NAMALWA (cell line): ENCODE results near the gene COA3.
A peak's percentile ranks its signal among the peaks of the same experiment; 100 is the strongest.
"Not testable (repeated sequence)": the region's sequence is repeated elsewhere in the genome, so short reads cannot be mapped to it uniquely, and the experiment has no call there.

ENCODE experiments used
- DNase-seq: peaks from one replicate; pipeline ENCODE4 v3.0.0-alpha.2; 2015; ENCODE audit warnings: low spot score

Gene COA3

DNA sequence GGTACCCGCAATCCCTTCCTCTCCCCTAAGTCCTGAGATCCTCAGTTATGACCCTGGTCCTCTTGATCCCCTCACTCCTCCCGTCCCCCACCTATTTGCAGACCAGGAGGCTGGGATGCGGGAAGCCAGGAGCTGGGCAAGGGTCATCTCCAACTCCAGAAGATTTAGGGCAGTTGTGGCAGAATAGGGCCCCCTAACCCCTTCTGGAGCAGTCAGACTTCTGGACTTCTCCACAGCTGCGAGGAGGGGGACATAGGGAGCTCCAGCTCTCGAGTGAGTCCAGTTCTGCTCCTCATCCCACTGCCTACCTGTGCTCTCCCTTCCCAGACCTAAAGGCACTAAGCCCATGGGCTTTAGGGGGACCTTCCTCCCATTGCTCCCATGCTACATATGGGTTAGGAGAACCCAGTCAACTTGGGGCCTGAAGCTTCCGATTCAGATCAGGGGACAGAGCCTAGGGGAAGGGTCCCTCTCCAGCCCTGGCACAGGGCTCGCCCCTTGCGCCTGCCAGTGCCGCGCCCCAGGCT is 16.8 kb downstream of the COA3 start:
- no peak for DNase-seq

DNA sequence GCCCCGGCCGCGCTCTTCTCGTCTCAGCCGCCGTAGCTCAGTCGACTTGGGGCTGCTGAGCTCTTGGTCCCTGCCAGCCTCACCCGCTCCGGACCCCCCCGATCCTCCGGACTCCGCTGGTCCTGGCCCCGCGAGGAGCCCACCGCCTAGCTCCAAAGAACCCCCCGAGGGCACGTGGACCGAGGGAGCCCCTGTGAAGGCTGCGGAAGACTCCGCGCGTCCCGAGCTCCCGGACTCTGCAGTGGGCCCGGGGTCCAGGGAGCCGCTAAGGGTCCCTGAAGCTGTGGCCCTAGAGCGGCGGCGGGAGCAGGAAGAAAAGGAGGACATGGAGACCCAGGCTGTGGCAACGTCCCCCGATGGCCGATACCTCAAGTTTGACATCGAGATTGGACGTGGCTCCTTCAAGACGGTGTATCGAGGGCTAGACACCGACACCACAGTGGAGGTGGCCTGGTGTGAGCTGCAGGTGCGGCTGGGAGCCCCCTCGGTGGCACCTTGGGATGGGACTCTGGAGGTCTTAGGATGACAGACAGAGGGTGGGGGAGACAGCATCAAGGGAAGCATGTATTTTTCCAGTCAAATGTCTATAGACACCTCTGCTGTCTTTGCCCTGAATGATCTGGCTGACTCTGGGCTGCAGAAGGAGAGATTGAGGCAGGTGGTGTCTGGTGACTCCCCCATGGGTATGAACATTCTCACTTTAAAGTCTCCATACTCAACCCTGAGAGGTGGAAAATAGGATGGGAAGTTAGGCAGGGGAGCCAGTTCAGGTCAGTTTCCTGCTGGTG is 17.5 kb downstream of the COA3 start:
- no peak for DNase-seq

DNA sequence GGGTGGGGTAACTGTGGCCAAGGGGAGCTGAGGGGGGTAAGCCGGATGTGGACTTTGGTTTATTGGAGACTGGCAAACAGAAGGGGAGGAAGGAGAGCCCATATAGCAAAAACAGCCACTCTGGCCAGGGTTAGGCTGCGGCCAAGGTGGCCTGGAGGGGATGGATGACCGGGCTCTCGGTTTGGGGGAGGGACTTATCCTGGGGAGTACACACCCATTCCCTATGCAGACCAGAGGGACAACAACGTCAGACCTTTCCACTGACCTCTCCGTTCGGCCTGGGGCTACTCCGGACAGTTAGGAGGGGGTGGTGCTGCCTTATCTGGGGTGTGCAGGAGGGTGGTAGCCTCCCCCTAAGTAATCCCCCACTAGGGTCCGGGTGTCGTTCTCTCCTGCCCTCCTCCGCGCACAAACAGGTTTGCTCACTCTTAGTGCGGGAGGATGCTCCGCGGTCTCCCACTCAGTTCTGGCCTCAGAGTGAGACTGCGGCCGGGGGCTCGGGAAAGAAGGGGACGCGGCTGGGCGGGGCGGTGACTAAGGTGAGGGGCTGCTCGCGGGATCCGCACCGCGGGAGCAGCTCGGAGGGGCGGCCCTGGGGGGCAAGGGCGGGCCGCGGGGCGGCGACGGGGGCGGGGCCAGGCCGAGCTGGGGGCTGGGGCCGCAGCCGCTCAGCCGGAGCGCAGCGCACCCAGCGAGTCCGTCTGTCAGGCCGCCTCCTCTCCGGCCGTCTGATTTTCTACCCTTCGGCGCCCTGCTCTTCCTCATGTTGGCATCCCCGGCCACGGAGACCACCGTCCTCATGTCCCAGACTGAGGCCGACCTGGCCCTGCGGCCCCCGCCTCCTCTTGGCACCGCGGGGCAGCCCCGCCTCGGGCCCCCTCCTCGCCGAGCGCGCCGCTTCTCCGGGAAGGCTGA is 18.3 kb downstream of the COA3 start, which contains the start of gene WNK4:
TSS of gene WNK4 (plus strand) at position 675 of the 915 bp plus-strand sequence. CDS start at position 764, 89 bp downstream.
- no peak for DNase-seq

DNA sequence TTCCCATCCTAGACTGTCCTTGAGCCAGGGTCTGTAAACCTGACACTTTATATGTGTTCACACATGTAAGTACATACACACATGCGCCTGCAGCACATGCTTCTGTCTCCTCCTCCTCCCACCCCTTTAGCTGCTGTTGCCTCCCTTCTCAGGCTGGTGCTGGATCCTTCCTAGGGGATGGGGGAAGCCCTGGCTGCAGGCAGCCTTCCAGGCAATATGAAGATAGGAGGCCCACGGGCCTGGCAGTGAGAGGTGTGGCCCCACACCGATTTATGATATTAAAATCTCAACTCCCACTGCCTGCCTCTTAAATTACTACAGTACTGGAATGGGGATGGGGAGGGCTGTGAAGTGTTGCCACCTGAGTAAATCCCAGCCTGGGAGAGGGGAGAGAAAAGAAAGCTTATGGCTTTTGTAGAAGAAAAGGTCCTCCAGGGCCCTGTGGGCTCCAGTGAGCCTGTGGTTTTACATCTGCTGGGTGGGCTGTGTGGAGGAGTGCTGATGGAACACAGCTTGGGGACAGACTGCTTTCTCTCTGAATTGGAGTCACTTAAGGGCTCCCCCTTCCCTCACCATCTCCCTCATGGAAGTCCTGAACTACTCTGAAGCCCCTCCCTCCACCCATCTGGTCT is 19.1 kb downstream of the COA3 start:
- DNase-seq: no peak

DNA sequence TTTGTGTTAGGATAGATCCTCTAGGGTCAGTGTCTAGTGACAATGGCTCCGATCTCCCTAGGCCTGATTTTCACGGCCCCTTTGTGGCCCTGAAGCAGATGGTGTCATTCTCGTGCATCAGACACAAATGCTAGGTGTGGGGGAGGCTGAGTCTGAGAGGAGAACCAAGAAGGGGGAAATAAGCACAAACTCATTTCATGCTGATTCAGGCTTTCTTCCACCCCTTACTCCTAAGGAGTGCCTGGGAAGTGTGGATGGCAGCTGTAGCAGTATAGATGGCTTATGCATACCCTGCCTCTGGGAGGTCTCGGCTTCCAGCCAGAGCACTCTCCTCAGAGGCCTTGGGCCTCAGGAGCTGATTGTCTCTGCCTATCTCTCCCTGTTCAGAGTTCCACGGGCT is 19.9 kb downstream of the COA3 start:
- DNase-seq: no peak

DNA sequence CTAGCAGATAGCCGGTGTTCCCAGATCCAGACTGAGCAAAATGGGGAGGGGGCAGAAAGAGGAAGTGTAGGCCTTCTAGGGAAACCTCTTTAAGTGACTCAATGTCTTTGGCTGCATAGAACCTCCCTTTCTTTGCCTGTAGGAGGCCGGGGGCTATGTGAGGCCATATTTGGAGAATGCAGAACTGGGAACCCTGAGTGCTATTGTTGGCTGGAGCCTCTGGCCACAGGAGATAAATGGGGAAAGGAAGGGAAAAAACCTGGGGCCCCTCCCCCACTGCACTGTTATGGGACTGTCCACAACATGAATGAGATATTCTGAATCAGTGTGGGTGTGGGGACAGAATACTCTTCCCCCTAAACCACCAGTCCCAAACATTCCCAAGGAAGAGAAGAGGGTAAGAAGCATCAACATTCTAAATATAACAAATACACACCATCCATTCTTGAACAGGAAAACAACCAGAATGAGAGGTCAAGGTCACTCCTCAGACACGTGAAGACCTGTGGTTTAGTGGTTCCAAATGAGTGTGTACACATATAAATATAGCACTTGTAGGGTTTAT is 22.9 kb downstream of the COA3 start:
- DNase-seq: peak; percentile 44

DNA sequence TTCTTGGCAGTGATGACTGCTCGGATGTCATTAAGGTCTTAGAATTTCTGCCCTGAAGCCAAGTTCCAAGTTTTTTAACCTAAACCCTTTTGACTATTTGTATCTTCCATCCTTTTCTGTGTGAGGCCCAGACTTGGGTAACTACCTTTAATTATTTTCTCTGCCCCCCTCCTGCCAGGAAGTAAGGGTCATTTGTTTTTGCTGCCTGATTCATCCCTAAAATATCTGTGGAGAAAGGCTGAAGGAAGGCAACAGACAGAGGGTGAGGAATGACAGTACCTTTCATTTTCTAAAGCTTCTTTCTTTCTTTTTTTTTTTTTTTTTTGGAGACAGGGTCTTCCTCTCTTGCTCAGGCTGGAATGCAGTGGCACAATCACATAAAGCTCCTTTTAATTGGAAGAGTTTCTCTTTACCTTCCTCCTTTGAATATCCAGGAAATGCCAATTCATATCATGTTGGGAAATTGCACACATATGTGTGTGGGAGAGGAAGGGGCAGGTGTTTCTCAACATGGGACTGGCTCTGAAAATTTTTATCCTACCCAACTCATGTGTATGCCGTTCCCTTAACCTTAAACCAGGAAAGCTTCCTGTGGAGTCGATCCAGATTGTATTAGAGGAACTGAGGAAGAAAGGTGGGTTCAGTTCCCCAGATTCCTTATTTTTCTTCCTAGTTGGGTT is 24.3 kb downstream of the COA3 start:
- no peak for DNase-seq

DNA sequence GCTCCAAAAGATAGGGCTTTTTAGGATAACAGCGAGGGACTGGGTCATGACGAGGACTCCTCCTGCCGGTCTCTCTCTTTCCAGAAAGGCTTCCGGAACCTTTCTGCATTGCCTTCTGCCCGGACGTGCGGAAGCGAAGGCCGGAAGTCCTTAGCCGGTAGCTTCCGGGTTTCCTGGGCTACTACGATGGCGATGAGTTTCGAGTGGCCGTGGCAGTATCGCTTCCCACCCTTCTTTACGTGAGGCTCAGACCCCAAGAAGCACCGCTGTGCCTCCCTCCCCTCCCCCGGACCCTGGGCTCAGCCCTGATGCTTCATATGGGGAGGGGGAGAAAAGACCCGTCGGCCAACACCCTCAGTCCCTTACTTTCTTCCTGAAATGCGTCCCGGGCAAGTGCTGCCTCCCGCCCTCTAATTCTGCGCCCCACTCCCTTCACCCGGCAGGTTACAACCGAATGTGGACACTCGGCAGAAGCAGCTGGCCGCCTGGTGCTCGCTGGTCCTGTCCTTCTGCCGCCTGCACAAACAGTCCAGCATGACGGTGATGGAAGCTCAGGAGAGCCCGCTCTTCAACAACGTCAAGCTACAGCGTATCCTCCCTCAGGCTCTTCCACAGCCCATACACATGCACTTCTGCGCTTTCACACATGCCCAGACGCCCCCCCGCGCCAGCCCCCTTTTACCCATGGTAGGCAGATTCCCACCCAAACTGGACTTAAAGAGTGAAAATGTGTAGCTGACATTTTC is 25.0 kb downstream of the COA3 start, which contains the start of gene VPS25:
TSS of gene VPS25 (plus strand) at position 160 of the 746 bp plus-strand sequence. CDS start at position 187, 27 bp downstream.
- peak; percentile 87 for DNase-seq

DNA sequence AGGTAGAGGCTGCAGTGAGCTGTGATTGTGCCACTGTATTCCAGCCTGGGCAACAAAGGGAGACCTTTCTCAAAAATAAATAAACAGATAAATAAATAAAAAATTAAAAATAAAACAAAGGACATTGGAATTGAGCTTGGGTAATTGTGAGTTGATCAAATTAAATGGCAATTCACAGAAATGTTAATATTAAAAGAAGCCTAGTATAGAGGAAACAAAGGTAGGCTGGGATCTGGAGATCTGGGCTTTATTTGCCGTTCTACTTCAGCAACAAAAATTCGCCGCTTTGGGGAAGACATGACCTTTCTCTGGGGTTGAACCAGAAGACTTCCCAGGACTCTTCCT is 25.6 kb downstream of the COA3 start:
- DNase-seq: no peak

DNA sequence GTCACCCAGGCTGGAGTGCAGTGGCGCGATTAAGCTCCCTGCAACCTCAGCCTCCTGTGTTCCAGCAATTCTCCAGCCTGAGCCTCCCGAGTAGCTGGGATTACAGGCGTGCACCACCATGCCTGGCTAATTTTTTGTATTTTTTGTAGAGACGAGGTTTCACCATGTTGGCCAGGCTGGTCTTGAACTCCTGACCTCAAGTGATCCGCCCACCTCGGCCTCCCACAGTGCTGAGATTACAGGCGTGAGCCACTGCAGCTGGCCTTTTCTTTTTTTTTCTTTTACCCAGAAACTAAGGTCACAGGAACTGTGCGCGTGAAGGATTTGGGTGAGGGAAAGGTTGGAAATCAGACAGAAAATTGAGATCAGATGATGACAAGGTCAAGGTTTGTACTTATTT is 28.5 kb downstream of the COA3 start:
- DNase-seq: not testable (repeated sequence)

DNA sequence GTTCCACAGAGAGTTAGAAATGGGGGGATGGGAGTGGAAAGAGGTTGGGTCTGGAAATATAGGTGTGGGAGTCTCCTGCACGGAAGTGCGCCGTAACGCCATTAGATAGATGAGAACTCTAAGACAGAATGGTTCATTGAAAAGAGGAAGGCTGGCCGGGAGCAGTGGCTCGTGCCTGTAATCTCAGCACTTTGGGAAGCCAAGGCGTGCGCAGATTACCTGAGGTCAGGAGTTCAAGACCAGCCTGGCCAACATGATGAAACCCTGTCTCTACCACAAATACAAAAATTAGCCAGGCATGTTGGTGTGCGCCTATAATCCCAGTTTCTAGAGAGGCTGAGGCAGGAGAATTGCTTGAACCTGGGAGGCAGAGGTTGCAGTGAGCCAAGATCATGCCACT is 30.5 kb downstream of the COA3 start:
- not testable (repeated sequence) for DNase-seq

DNA sequence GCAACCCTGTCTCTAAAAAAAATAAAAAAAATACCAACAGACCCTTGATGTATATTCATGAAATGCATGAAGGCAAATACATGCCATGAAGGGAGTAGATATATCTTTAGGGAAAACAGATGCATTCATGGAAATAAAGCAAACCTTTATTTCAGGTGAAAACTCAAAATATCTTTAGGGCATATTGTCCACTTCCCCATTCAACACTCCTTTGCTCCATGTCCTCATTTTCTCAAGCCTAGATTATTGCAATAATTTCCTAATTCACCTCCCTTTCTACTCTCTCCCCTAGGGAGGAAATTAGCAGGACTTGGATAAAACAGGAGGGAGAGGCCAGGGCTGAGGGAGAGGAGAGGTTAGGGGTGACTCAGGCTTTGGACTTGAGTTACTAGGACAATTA is 31.0 kb downstream of the COA3 start:
- DNase-seq: no peak

DNA sequence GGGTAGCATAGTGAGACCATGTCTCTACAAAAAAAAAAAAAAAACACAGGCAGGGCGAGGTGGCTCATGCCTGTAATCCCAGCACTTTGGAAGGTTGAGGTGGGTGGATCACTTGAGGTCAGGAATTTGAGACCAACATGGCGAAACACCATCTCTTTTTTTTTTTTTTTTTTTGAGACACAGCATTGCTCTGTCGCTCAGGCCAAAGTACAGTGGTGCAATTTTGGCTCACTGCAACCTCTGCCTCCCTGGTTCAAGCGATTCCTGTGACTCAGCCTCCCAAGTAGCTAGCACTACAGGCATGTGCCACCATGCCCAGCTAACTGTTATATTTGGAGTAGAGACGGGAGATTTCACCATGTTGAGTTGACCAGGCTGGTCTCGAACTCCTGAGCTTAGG is 32.4 kb downstream of the COA3 start:
- no peak for DNase-seq

DNA sequence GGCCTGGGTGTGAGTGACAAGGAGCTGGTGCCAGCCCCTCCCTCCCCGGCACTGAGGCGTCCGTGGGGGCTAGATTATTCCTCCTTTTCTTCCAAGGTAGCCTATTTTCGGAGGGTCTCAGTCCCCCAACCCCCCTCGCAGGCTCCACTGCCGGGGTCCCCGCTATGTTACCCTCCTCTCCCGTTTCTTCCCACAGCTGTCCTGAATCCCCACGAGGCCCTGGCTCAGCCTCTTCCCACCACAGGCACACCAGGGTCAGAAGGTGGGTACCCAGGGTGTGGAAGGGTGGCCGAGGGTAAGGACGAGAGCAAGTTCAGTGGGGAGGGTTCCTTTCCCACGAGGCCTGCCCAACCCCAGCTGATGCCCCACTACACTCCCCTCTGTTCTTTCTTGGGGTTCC is 36.9 kb downstream of the COA3 start:
- no peak for DNase-seq

DNA sequence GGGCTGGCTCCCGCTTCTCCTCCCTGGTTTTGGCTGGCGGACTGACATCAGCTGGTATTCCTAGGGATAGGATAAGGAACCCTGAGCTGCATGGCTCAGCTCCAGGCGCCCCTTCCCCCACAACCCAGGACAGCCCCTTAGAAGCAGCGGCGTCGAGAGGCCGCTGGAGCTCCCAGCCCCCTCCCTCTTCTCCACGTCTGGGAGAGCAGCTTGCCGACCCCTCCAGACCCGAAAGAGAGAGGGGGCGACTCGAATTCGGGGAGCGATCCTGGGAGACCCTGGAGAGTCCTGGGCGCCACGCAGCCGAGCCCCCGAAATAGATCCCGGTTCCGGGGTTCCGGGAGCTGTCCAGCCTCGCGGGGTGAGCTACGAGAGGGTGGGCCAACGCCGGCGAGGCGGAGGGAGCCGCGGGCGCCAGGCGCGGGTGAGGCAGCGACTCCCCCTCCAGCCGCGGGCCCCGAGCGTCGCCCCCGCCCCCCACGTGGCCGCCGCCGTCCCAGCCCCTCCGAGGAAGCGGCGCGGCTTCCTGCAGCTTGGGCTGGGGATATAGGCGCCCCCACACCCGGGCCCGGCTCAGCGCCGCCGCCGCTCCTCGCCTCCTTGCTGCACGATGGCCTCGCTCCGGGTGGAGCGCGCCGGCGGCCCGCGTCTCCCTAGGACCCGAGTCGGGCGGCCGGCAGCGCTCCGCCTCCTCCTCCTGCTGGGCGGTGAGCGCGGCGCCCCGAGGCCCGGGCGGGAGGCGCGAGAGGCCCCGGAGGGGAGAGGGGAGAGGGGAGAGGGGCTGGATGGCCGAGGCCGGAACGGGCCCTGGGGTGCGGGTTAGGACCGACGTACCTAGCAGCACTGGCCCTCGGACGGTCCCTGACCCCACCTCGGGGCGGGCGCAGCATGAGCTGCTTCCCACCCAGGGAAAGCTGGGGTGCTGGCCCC is 37.6 kb downstream of the COA3 start, which contains the start of gene RAMP2:
TSS of gene RAMP2 (plus strand) at position 576 of the 930 bp plus-strand sequence. CDS start at position 611, 35 bp downstream.
- no peak for DNase-seq

DNA sequence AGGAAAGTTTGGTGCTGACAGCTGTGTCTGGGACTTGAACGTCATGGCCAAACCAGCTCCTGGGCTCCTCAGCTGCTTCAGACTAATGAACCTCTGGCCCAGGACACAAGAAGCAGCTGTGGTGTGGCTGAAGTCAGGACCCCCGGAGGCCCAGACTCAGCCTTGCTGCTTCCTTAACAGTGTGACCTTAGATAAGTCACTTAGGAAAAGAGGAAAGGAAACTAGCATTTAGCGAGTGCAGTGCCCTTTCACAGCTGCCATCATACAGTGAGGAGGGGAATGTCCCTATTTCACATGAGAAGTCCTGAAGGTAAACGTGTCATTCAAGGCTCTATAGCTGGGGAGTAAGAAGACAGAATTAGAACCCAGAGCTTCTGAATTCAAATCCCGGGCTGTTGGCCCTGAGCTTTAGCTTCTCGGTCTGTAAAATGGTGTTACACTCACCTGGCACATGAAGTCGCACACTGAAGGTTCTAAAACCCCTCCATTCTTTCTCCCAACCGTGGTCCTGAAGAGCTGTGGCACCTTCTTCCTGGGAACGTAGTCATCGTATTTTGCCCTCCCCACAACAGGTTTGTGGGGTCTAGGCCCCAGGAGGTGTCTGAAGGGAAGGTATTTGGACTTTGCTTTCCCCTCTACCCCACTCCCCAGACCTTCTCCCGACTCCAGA is 38.4 kb downstream of the COA3 start:
- DNase-seq: peak; percentile 31

DNA sequence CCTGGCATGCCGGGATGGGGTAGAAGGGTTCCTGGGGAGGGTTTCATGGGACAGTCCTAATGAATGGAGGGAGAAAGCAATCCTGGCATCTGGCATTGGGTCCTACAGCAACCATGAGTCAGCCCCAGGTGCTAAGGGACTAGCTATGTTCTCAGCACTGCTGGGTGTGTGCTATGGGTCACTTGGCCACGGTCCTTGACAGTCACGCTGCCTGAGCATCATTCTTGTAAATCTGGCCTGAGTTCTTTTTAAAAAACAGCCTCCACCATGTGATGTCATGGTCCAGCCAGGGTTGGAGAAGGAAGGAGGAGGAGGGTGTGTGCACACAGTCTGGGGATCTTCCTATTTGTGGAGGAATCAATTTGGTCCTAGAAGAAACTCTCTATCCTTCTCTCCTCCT is 43.7 kb downstream of the COA3 start:
- DNase-seq: no peak

DNA sequence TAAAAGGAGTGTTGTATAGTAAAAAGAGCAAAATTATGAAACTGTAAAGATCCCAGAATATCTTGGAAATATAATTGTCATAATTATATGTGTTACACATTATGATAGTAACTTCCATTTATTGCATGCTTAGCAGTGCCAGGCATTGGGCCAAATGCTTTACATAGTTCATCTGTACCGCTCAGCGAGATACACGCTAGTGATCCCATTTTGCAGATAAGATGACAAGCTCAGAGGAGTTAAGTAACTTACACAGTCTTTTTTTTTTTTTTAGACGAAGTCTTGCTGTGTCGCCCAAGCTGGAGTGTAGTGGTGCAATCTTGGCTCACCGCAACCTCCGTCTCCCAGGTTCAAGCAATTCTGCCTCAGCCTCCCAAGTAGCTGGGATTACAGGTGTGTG is 46.9 kb downstream of the COA3 start:
- DNase-seq: no peak
